ENCODE measurements around the gene PDSS2.
A peak's percentile ranks its signal among the peaks of the same experiment; 100 is the strongest.
"Not testable (repeated sequence)": the region's sequence is repeated elsewhere in the genome, so short reads cannot be mapped to it uniquely, and the experiment has no call there.

Gene PDSS2

GRCh38 chr6:107459283-107460082, at the start of gene PDSS2:
Gene PDSS2 (minus strand): TSS chr6:107459564. CDS start chr6:107459285, 279 bp downstream.
- peak; percentile 98 for DNase-seq (ENCODE audit: low read depth)

GRCh38 chr6:107506145-107506544, 46.8 kb upstream of the PDSS2 start:
- DNase-seq (ENCODE audit: low read depth): no peak

GRCh38 chr6:107504270-107505026, 45.1 kb upstream of the PDSS2 start:
- DNase-seq (ENCODE audit: low read depth): no peak

GRCh38 chr6:107496892-107497684, 37.7 kb upstream of the PDSS2 start:
- no peak for DNase-seq (ENCODE audit: low read depth)

GRCh38 chr6:107495971-107496370, 36.6 kb upstream of the PDSS2 start:
- no peak for DNase-seq (ENCODE audit: low read depth)

- no peak for DNase-seq (ENCODE audit: low read depth)
These were observed 35.9 kb upstream of the PDSS2 start for GRCh38 chr6:107495196-107495643.

GRCh38 chr6:107493158-107494057, 34.0 kb upstream of the PDSS2 start:
- DNase-seq (ENCODE audit: low read depth): no peak

- no peak for DNase-seq (ENCODE audit: low read depth)
These were observed 32.6 kb upstream of the PDSS2 start for GRCh38 chr6:107491760-107492660.

- no peak for DNase-seq (ENCODE audit: low read depth)
These were observed 31.8 kb upstream of the PDSS2 start for GRCh38 chr6:107491138-107491609.

GRCh38 chr6:107490566-107491137, 31.3 kb upstream of the PDSS2 start:
- no peak for DNase-seq (ENCODE audit: low read depth)

- DNase-seq (ENCODE audit: low read depth): peak; percentile 37
These were observed 30.5 kb upstream of the PDSS2 start, which contains the start of gene SOBP for GRCh38 chr6:107489636-107490565. Gene SOBP (plus strand): TSS chr6:107490117. CDS start chr6:107490617, 500 bp downstream.

GRCh38 chr6:107488875-107489635, 29.7 kb upstream of the PDSS2 start:
- no peak for DNase-seq (ENCODE audit: low read depth)

GRCh38 chr6:107488174-107488874, 29.0 kb upstream of the PDSS2 start:
- DNase-seq (ENCODE audit: low read depth): no peak

- no peak for DNase-seq (ENCODE audit: low read depth)
These were observed 25.8 kb upstream of the PDSS2 start for GRCh38 chr6:107485157-107485556.

GRCh38 chr6:107479089-107479690, 19.8 kb upstream of the PDSS2 start:
- no peak for DNase-seq (ENCODE audit: low read depth)

GRCh38 chr6:107475826-107476225, 16.5 kb upstream of the PDSS2 start:
- DNase-seq (ENCODE audit: low read depth): not testable (repeated sequence)

GRCh38 chr6:107475360-107475759, 16.0 kb upstream of the PDSS2 start:
- DNase-seq (ENCODE audit: low read depth): not testable (repeated sequence)
